HG02970 (cell line): ENCODE results near the gene MYCN.
"Not testable (repeated sequence)": the region's sequence is repeated elsewhere in the genome, so short reads cannot be mapped to it uniquely, and the experiment has no call there.

Source experiments
- ATAC-seq: cut with Tn5 transposase; IDR thresholded peaks from one replicate; pipeline ENCODE4 v1.9.1; 2021; ENCODE audit warnings: mild to moderate bottlenecking, moderate library complexity, moderate number of reproducible peaks; ENCODE audit not compliant: unreplicated experiment, low FRiP score

MYCN gene

GRCh38 chr2:15956751-15957736 lies 16.7 kb downstream of the MYCN start:
- no peak for ATAC-seq

- no peak for ATAC-seq
These were observed 17.7 kb downstream of the MYCN start for GRCh38 chr2:15957881-15958713.

DNA sequence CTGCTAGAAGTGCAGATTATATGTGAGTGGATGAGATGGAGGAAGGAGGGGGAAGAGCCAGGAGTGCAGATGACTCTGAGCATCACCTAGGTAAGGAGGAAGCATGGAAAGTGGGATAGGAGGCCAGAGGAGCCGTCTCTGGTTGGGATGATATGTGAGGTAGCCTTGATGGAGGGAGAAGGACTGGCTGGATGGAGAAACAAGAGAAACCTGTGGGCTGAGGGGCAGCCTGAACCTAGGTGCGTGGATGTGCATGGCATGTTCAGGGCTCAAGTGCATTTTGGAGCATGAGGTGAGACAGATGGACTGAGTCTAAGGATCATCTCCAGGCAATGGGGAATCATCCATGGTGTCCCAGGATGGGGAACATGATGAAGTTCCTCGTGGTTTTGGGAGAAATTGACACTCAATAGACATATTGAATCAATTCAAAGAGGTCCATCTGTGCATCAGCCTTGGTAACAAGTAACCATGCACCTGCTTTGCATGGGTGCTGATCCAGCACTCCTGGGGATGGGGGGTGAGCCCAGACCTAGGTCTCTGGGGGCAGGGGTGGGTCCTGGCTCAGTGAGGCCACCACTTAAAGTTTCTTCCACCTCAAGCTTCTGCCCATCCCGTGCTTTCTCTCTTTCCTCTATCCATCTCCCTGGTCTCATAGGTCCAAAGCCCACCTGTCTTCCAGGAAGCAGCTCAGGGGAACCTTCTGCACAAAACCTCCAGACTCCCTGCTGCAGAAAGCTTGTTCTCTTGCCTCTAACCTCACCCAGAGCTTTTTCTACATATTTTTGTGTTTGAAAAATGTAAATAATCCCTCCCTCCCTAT lies 19.2 kb downstream of the MYCN start:
- no peak for ATAC-seq

DNA sequence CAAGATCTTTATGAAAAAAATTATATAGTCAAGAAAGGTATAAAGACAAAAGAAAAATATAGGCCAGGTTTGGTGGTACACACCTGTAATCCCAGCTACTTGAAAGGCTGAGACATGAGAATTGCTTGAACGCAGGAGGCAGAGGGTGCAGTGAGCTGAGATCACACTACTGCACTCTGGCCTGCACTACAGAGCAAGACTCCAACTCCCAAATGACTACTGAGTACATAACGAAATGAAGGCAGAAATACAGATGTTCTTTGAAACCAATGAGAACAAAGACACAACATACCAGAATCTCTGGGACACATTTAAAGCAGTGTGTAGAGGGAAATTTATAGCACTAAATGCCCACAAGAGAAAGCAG lies 19.8 kb downstream of the MYCN start:
- not testable (repeated sequence) for ATAC-seq

- not testable (repeated sequence) for ATAC-seq
These were observed 23.0 kb downstream of the MYCN start for GRCh38 chr2:15963109-15963976.

DNA sequence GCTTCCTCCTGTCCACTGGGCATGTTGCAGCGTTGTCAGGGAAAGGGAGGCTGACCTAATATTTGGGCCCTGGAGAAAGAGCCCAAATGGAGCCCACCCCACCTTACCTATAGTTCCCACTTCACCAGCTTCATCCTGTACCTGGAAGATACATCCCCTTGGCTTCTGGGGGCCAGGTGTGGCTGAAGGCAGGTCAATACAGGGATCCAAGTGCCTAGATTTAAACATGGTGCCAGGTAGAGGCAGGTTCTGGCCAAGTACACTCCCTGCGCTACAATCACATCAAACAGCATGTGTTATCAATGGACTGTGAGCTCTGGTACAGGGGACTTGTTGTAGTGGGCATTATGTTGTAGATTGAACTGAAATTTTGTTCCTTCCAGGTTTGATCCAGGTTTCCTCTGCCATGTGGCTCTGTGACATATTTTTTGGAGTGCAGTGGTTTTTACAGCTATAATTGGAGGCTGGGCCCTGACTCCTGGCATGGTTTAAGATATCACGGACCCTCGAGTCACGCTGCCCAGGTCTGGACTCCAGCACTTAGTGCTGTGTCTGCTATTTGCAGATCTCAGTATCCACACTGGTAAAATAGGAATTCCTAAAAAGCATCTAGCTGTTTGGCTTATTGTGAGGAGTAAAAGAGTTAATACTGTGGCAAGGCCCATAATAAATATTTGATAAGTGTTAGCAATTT lies 23.8 kb downstream of the MYCN start:
- no peak for ATAC-seq

- ATAC-seq, result no peak
These were observed 24.7 kb downstream of the MYCN start for GRCh38 chr2:15964936-15965563.

DNA sequence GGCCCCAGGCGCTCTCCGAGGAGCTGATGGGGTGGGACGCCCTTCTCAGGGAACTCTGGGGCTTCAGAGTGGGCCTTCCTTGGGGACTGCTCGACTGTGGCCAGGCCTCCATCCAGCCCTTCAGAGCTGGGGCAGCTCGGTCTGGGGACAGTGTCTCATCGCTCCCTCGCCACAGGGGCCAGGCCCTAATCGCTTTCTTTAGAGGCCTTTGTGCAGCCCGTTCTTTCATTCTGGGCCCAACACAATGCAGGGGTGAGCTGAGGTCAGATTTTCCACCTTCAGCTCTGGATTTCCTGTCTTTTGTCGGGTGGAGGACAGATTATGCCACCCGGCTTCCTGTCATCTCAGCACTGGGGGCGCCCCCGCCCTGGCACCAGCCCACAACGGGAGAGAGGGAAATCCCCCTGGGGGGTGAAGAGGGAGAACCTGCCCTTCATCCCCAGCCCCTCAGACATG lies 25.2 kb downstream of the MYCN start:
- ATAC-seq, result no peak

DNA sequence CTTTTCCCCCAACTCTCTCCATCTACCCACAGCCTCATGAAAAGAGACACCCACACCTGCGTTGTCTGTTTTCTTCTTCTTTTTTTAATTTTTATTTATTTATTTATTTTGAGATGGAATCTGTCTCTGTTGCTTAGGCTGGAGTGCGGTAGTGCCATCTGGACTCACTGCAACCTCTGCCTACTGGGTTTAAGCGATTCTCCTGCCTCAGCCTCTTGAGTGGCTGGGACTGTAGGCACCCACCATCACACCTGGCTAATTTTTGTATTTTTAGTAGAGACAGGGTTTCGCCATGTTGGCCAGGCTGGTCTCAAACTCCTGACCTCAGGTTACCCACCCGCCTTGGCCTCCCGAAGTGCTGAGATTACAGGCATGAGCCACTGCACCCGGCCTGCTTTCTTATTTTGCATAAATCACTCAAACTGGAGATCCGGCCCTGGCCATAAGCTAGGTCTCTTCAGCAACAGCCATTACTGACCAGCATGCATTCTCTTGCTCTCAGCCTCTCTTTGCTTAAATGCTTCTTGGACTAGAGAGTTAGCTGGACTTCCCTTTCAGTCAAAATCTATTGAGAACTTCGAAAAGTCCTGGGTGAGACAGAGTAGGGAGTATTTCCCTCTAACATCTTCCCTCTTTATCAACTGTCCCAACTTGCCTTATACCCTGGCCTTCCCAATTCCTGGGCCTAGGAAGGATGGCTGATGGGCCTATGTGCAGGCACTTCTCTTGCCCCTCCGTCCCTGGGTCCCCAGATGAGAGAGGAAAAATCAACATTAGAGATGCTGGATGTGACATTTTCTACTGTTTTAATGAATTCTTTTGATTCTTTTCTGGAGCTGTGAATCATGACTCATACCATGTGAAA lies 27.3 kb downstream of the MYCN start:
- no peak for ATAC-seq

- ATAC-seq, result no peak
These were observed 28.2 kb downstream of the MYCN start for GRCh38 chr2:15968280-15969178.

DNA sequence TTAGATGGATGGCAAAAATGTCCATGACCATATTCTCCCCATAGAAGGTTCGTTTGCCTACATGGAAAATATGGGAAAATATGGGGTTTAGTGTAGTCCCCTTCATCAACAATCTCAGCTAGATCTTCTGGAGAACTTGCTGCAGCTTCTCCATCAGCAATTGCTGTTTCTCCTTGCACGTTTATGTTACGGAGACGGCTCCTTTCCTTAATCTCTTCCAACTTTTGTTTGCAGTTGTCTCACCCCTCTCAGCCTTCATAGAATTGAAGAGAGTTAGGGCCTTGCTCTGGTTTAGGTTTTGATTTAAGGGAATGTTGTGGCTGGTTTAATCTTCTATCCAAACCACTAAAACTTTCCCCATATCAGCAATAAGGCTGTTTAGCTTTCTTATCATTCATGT lies 28.9 kb downstream of the MYCN start:
- ATAC-seq, result no peak

DNA sequence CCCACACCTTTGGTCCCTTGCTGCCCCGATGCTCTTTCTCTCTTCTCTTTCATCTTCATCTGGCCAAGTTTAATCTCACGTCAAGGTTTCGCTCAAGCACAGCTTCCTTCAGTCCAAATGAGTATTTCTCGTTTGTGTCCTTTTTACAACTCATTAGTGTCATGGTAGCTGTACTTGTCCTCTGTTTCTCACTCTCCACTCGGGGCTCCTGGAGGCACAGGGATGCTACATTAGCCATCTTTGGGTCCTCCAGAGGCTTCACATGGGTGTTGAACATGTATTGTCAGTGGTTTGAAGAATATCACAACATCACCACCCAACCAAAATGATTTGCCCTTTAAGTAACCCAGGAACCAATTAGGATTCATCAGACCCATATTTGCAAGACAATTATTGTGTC lies 30.4 kb downstream of the MYCN start:
- no peak for ATAC-seq

- ATAC-seq, result no peak
These were observed 31.0 kb downstream of the MYCN start for GRCh38 chr2:15971351-15971750.

- no peak for ATAC-seq
These were observed 31.6 kb downstream of the MYCN start for GRCh38 chr2:15971831-15972522.

DNA sequence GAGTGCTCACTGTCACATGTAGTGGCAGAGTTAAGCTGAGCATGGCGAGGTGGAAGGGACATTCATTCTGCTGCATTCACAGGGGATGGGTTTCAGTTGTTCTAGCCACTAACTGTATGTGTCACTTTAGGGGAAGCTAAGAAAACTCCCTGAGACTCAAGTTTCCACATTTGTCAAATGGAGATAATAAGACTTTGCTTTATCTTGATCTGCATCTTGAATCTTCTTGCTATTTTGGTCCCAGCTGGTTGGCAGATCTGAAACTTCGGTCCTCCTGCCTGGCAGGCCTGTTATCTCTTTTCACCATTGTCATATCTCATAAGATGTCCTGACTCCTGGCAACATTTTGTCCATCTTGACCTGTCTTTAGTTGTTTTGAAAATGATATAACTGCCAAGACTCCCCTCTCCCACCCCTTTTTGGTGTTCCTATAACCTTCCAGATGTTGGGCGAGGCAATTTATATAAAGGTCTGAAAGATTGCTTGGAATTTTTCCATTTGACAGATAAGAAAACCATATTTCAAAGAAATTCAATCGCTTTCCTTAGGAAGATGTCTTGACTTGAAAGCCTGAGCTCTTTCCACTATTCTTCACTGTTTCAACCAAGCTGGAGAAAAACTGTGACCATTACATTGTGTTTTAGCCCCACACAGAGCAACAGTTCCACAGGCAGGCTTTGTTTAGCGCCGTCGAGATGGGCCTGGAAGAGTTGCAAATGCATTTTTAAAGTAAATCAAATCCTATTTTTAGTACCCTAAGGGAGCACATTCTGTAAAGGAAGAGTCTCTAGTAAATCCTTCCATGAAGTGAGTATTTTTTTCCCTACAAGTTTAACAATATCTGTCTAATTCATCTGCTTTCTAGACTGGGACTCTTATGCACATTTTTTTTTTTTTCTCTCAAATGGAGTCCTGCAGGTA lies 33.4 kb downstream of the MYCN start:
- no peak for ATAC-seq
